Eye (tissue), 1 donor: ENCODE results near the gene FAM200C.

ENCODE experiments used
- DNase-seq: peaks from one replicate; pipeline ENCODE4 v3.0.0-alpha.2; 2015

FAM200C gene

DNA sequence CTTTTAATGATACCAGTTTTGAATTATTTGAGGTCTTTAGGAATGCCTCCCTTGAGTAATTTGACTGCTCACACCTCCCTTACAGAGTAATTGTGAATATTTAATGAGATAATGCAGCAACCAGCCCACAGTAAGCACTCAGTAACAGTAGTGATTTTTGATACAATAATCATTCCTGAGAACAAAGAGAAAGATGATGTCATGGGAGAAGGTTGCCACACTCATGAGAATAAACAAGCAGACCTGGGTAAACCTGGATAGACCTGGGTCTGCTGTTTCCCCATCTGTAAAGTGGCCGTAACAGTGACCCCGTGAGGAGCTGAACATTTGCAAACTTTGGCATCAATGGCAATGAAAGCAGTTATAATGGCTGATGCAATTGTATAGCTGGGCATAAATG lies 33.6 kb downstream of the FAM200C start:
- DNase-seq, result no peak

DNA sequence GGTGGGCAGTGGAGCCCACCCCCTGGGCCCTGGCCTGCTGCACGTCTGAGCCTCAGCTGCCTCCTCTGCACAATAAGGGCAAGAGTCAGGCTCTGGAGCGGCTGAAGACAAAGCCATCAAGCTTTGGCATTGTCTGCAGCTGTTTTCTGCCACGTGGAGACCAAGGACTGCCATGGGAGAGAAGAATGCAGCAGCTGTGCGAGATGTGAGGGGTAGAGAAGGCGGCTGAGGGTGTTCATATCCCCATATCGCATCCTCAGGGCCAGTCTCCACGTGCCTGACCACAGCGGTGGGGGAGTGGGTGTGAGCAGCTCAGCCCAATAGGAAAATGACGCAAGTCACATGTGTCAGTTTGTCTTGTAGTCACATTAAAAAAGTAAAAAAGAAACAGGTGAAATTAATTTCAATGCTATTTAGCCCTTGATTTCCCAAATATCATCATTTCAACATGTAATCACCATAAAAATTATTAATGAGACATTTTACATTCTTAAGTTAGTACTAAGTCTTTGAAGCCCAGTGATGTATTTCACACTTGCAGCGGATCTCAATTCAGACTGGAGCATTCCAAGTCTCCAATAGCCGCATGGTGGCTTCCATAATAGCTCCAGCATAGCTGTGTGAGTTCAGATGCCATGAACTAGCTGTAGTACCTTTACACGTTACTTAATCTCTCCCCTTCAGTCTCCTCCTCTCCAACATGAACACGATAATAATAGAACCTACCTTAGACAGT lies 36.0 kb downstream of the FAM200C start:
- DNase-seq, result peak; percentile 85

DNA sequence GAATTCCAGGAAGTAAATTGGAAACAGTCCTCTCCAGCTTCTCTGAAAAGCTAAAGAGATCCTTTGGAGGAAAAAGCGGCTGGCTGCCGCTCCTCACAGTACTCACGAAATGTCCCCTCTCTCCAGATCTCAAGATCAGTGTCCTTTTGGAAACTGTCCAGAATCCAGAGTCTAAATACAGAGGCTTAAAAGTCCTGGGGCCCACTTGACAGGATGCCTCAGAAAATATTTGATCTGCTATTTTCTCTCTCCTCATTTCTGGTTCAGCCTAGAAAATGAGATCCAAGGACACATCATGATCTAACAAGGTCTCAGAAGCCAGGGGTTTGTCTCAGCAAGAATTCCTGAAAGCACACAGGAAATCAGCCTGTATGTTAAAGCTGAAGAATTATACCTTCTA lies 36.6 kb downstream of the FAM200C start:
- DNase-seq, result peak; percentile 81

DNA sequence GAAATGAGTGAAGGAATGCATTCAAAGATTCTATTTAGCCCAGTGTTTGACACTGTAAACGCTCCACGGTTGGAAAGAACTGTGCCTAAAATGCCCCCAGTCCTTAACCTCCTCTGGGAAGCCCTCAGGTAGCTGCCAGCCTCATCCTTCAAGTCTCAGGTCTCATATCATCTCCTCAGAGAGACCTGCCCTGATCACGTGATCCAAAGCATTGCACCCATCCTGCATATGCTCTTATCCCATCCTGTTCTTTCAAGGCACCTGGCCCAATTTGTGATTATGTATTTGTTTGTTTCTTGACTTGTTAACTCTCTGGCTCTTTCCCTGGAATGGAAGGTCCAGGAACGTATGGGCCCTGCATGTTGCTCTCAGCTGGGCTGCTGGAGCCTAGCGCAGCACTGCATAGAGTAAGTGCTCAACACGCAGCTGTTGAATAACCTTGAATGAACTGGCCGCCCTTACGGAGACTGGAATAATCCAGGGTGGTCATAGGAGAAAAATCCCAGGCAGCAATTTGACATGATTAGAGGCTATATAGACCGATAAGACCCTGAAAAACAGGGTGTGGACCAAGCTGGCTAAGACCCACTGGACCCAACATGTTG lies 38.1 kb downstream of the FAM200C start:
- DNase-seq, result no peak

DNA sequence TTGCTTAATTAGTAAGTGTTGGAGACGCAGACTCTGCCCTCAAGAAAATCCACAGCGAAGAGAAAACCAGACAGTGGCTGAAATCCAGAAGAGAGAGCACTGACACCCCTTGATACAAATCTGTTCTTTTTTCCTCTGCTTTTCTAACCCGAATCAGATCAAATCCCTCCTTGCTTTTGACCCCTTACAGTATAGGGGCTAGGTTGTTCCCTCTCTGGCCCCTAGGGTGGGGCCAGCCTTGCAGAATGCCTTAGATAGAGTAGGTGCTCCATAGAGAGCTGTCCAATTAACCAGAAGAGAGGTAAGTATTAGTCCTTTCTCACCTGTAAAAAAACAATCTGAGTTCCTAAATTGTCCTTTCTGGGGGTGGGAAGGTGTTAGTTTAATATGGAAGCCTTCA lies 39.5 kb downstream of the FAM200C start:
- no peak for DNase-seq

DNA sequence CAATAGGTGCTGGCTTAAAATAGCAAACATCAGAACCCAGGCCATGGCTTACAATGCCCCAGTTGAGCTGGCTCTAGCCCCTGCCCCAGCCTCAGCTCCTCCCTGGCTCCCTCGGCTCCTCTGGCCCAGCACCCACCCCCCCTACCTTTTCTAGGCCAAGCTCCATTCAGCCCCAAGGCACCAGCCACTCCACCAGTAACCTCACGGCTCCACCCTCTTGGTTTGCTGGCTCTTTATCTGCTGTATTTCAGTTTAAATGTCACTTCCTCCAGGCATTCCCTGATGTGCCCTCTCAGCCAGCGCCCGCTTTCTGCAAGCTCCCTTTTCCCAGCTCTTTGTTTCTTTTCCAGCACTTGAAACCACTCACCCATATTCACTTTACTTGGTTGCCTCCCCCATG lies 40.0 kb downstream of the FAM200C start:
- DNase-seq, result no peak

DNA sequence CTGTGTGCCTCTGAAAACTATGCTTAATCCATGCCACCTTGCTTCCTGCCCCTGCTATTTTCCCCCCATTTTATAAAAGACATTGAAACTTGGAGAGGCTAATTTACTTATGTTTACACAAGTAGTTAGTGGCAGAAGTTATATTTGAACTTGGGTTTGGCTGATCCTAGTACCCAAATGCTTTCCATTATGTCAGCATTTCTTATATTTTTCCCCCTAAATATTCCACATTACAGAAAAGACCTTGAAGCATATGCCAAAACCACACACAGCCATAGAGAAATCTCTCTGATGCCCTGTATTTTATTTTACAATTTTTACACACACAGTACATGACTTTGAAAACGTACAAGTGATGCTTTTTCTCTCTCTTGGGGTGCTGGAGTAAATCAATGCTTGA lies 40.6 kb downstream of the FAM200C start:
- no peak for DNase-seq

DNA sequence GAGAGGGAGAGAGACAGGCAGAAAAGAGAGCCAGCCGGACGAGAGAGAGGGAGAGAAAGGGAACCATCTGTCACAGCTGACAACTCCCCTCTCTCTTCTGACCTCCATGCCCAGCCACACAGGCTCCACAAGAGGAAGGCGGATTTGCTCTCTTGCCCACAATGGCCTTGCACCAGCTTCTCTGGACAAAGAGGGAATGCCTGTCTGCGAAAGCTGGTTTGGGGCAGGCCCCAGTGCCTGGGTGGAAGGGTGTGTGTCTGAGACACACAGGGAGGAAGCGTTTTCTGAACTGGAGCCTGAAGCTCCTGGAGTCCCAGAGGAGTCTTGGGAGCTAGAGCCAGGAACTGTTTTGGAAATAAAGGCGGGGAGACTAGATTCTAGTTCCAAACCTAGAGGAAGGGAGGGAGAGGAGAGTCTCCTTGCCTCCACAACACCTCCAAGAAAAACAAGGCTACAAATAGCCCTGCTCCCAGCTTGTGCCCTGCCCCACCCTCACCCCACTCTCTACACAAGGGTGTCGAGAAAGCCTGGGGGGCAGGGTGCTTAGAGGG lies 41.9 kb downstream of the FAM200C start:
- no peak for DNase-seq

DNA sequence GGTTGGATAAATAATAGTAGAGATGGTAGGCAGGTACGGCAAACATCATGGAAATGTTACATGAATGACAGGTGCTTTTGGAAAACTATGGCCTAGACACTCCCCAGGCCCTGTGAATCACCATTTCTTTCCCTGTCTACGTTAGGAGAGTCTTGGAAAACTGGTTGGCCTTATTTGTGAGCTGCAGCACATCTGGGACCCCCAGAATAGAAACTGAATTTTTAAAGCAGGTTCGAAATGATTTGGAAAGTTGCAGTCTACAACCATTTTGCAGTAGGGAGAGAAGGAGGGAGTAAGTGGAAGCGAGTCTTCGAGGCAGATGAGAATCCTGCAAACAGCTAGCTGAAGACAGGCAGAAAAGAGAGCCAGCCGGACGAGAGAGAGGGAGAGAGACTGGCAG lies 42.5 kb downstream of the FAM200C start:
- DNase-seq, result no peak

DNA sequence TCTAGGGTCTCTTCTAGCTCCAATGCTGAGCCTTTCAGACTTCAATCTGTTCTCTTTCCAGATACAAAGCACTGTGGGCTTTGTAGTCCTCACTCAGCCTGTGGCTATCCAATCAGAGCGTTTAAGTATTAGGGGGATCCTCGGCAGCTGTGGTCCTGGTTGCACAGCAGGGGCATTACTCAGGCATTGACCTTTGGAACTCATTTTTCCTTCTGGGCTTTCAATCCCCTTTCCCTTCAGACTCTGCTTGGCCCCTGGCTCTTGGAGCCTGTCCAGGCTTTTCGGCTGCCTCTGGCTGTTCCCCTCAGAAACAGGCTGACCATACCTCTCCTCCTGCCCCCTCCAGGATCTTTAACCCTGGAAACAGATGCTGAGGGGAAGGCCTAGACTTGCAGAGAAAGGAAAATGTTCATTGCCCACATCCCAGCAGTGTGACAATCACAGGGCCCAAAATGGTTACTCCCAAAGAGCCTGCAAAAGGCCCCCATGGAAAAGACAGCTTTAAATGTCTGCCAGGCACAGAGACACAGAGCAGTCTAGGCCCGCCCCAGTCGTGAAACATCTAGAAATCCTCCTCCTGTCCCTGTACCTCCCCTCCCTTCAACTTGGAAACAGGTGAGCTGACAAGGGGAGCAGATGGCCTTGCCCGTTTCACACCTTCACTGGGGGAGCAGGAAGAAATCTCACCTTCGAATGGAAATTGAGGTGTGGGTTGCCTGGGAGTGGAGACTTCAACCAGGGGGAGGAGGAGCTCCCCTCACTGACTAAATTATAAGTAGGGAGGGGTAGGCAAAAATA lies 43.1 kb downstream of the FAM200C start:
- DNase-seq, result no peak

DNA sequence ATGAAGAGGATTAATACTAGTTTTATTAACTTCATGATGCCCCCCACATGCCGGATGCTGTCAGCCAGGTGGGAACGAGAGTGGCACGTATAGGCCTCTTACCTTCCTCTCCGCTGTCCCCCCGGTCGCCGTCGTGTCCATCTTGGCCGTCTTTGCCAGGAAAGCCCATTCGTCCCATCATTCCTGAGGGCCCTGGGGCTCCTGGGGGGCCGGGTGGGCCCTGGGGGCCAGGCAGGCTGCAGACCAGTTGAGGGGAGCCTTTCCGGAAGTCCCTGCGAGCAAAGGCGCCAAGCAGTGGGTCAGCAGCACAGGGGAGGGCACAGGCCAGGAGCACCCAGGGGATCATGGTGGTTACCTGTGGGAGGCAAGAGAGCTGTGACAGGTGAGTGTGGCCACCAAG lies 45.2 kb downstream of the FAM200C start:
- no peak for DNase-seq

DNA sequence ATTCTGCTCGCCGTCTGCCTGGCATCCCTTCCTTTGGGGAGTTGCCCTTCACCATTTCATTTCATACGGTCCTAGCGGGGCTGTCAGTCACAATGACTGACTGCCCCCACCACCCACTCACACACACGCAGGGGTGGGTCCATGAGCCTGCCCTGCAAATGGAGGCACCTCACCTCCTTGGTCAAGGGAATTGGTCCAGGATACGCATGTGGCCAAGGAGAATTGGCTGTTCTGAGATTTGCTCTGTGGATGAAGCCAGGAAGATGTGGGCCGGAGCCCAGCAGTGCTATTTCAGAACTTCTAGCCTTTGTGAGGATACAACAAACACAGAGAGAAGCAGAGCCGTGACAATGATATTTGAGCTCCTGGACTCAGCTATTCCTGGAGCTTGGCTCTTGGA lies 46.5 kb downstream of the FAM200C start:
- DNase-seq, result no peak

DNA sequence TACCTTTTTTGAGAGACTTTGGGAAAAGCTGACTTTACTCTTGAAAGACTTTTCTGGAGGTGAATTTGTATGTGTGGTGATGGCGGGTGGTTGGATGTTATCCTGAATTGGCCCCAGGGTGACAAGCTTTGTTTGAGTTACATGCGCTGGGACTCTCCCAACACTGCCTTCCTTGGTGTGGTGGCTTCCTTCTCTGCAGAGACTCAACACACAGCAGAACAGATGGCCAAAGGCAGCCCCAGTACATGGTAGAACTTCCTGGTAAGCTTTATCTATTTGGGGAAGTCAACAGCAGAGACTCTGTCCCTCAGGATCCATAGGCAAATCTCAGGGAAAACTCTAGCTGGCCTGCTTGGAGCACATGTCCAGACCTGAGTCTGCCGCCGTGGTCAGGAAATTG lies 47.5 kb downstream of the FAM200C start:
- no peak for DNase-seq

DNA sequence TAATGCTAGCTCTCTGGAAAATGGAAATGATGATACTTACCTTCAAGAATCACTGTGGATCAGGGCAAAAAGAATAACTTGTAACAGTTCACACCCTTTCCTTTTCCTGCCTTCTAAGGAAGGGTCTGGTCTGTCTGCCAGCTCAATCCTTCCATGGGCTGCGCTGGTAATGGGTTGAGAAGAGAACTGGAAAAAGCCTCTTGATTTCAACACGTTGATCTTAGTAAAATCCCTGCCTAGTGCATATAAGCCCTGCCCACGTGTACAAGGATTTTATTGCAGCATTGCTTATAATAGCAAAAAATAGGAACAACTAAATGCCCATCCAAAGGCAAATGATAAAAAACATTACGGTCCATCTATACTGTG lies 49.9 kb downstream of the FAM200C start:
- DNase-seq, result no peak

DNA sequence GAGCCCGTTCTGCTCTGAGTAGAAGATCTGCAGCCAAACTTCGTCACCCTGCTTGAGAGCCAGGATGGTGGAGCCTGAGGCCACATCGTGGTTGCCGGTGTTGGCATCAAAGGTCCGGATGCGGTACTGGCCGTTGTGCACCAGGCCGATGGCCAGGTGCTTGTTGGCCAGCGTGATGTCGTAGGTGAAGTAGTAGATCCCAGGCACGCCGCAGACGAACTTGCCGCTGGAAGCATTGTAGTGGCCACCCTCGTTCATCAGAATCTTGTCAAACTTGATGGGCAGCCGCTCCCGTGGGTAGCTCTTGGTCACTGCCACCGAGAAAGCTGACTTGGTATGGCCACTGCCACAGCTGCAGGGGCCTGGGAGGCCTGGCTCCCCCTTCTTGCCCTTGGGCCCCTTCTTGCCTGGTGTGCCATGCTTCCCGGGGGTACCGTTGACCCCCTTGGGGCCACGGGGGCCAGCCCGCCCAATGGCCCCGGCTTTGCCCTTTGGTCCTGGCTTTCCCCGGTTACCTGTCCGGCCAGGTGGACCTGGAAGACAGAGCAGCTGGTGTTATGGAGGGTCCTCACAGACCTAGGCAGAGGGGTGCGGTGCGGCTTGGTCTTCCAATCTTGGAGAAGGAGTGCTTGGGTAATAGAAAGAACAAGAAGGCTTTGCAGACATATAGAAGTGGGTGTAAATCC lies 50.5 kb downstream of the FAM200C start:
- DNase-seq, result no peak

DNA sequence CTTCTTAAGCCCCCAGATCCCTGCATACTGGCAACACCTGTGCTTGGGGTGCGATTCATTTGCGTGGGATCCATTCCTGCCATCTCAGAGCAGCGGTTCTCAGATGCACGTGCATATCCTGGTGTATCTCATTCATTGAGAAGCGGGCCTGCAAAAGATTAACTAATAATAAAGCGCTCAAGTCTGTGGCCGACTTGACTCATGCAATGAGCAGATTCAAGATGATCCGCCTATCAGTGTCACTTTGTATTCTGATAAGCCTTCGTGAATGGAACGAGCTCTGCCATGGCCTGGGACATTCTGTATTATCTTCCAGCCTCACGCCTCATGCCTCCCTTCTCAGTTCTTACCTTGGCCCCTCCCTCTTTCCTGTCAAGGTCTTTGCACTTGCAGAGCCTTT lies 51.8 kb downstream of the FAM200C start:
- no peak for DNase-seq

DNA sequence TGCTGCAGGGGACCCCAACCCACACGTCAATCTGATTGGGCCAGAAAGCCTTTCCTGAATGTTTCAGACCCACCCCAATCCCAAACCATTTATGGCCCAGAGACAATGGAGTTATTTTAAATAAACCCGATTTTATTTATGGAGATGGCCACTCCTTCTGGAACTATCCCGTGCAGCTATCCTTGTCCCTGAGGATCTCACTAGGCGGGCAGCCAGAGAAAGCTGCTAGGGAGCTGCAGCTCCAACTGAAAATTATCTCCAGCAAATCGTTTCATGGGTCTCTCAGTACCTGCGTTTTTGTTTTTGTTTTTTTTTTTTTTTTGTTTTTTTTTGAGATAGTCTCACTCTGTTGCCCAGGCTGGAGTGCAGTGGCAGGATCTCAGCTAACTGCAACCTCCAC lies 52.4 kb downstream of the FAM200C start:
- no peak for DNase-seq
